ENCODE results near the gene DCHS1.

DCHS1 gene

DNA sequence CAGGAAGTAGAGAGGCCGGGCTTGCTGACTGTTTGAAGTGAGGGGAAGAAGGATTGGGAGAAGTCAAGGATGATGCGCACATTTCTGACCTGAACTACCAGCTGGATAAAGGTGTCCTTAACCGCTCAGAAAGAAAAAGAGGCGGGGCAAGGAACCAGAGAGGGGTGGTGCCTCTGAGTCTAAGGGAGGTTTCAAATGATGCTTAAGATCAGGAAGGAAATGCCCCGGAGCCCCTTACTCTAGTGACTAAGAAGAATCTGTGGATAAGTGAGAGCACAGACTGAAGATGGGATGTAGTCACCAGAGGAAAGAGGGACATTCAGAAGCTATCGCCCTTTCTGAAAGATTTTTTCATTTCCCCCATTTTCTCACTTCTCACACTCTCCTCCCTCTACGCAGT, 12.7 kb downstream of the DCHS1 start:
- TF ChIP-seq, protein P1, sequence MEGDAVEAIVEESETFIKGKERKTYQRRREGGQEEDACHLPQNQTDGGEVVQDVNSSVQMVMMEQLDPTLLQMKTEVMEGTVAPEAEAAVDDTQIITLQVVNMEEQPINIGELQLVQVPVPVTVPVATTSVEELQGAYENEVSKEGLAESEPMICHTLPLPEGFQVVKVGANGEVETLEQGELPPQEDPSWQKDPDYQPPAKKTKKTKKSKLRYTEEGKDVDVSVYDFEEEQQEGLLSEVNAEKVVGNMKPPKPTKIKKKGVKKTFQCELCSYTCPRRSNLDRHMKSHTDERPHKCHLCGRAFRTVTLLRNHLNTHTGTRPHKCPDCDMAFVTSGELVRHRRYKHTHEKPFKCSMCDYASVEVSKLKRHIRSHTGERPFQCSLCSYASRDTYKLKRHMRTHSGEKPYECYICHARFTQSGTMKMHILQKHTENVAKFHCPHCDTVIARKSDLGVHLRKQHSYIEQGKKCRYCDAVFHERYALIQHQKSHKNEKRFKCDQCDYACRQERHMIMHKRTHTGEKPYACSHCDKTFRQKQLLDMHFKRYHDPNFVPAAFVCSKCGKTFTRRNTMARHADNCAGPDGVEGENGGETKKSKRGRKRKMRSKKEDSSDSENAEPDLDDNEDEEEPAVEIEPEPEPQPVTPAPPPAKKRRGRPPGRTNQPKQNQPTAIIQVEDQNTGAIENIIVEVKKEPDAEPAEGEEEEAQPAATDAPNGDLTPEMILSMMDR (IDR thresholded peaks at IDR 0.05; ENCODE audit: extremely low read depth, insufficient read depth, missing control alignments): no peak
- in situ Hi-C loops (cut with MboI; ENCODE audit: low pct_unique_long_range_greater_than_20kb, low sequenced_read_pairs, unreplicated experiment): no loop called here
- DNase-seq (ENCODE audit: low spot score): no peak

DNA sequence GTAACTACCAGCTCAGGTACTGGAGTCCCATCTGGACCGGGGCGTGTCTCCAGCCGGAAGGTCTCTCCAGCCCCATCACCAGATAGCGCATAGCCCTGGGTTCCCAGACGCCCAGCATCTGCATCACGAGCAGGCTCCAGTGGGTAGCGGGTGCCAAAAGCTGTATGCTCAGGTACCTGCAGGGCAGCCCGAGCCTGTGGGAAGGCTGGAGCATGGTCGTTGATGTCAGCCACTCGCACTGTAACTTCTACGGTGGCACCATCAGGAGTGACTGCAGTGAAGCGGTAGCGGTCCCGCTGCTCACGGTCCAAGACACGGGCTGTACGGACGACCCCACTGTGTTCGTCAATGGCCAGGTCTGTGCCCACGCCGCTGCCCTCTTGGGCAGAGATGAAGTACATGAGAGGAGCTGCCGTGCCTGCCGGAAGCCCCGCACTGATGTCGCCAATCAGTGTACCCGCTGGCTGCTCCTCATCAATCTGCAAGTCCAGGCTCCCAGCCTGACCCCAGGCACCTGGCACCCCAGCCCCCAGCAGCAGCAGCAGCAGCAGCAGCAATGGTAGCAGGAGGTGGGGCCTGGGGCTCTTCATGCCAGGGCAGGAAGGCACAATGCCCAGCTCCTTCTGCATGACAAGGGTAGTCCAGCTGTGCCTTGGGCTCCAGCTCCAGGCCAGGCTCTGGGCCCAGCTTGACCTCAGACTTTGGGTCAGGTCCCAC, 14.5 kb downstream of the DCHS1 start:
- TF ChIP-seq, protein P1 (IDR thresholded peaks at IDR 0.05; ENCODE audit: extremely low read depth, insufficient read depth, missing control alignments): no peak
- DNase-seq (ENCODE audit: low spot score): no peak
- in situ Hi-C loops (cut with MboI; ENCODE audit: low pct_unique_long_range_greater_than_20kb, low sequenced_read_pairs, unreplicated experiment): no loop called here

DNA sequence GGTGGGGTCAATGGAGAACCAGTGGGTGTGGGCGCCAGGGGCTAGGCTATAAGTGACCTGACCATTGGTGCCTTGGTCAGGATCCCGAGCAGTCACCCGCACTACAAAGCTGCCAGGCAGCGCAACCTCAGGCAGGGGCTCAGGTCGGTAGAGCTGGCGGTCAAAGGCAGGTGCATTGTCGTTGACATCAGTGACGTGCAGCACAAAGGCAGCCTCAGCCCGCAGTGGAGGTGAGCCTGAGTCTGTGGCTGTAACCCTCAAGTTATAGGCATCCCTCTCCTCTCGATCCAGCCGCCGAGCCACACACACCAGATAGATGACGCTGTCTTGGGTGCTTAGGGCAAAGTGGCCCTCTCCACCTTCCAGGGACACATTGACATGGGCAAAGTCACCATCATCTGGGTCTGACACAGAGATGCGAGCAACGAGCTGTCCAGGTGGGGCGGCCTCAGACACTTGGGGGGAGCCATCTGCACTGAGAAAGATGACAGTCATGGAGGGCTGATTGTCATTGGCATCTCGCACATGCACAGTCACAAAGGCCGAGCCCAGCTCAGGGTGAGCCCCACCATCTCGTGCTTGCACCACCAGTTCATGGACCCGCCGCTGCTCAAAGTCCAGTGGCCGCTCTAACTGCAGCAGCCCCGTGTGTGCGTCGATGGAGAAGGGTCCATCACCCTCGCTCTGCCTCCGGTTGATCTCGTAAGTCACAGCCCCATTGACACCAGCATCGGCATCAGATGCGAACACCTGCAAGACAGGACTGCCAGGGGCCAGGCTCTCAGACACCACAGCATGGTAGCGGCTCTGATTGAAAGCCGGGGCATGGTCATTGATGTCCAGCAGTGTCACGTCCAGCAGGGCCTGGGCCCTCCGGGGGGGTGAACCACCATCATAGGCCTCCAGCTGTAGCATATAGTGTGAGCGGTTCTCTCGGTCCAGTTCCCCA, 15.3 kb downstream of the DCHS1 start:
- no peak for DNase-seq (ENCODE audit: low spot score)
- in situ Hi-C loops (cut with MboI; ENCODE audit: low pct_unique_long_range_greater_than_20kb, low sequenced_read_pairs, unreplicated experiment): no loop called here
- TF ChIP-seq, protein P1 (IDR thresholded peaks at IDR 0.05; ENCODE audit: extremely low read depth, insufficient read depth, missing control alignments): no peak

- TF ChIP-seq, protein P1 (IDR thresholded peaks at IDR 0.05; ENCODE audit: extremely low read depth, insufficient read depth, missing control alignments): no peak
- DNase-seq (ENCODE audit: low spot score): no peak
- in situ Hi-C loops (cut with MboI; ENCODE audit: low pct_unique_long_range_greater_than_20kb, low sequenced_read_pairs, unreplicated experiment): no loop called here
These were observed 17.2 kb downstream of the DCHS1 start for GRCh38 chr11:6638429-6638828.

DNA sequence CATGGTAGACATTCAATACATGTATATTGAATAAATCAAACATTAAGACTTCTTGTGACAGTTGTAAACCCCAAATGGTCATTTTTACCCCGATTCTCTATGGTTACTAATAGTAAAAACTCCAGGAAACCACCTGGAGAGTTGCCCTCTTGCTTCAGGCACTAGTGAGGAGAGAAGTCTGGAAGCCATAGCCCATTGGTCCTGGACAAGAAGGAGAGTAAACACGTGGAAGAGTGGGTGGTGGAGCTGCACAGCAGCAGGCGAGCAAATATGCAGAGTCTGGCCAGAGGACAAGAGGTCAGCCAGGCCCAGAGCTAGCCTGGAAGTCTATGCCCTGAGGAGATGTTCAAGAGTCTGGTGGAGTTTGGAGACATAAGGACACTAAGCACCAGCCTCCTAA, 17.7 kb downstream of the DCHS1 start:
- no peak for DNase-seq (ENCODE audit: low spot score)
- TF ChIP-seq, protein P1 (IDR thresholded peaks at IDR 0.05; ENCODE audit: extremely low read depth, insufficient read depth, missing control alignments): no peak
- in situ Hi-C loops (cut with MboI; ENCODE audit: low pct_unique_long_range_greater_than_20kb, low sequenced_read_pairs, unreplicated experiment): no loop called here

DNA sequence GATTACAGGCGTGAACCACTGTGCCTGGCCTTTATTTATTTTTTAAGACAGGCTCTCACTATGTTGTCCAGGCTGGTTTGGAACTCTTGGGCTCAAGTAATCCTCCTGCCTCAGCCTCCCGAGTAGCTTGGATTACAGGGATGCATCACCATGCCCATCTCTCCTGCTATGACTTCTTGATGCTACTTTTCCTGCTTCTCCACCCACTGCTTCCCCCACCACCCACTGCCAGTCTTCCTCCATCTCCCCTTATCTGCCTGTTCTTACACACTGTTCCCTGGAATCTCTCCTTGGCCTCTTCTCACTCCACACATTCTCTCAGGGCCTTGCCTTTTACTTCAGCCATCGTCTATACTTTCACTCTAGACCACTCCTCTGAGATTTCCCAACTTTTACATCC, 19.1 kb downstream of the DCHS1 start:
- DNase-seq (ENCODE audit: low spot score): no peak
- TF ChIP-seq, protein P1 (IDR thresholded peaks at IDR 0.05; ENCODE audit: extremely low read depth, insufficient read depth, missing control alignments): no peak
- in situ Hi-C loops (cut with MboI; ENCODE audit: low pct_unique_long_range_greater_than_20kb, low sequenced_read_pairs, unreplicated experiment): no loop called here

All from GM13977 (cell line).